Esophagus squamous epithelium (tissue), 5 donors: ENCODE data around the gene OTP. TPM values are rescaled to one million over a fixed set of nuclear protein-coding genes. Genes with fewer than 3 reads are reported as not detected.

Source experiments
- DNase-seq: peaks from one replicate; lab custom pipeline; 2025; lab: John Stamatoyannopoulos, UW
- H3K27ac ChIP-seq, 4 donors: fragments of 200-600 bp; sonication (generic); one replicate each; pipeline ENCODE4 v1.5.1; 2016 to 2019; ENCODE audit warnings: mild to moderate bottlenecking in 1 of 4
- H3K27me3 ChIP-seq, 4 donors: fragments of 200-600 bp; sonication (generic); 1 replicate in 3 of 4; 2 replicates in 1 of 4; pipeline versions ENCODE4 v1.5.1 to v1.6.0; 2017 to 2021; ENCODE audit warnings: antibody characterized with exemption in 1 of 4
- H3K36me3 ChIP-seq, 3 donors: fragments of 200-600 bp; sonication (generic); one replicate each; pipeline ENCODE4 v1.5.1; 2016 to 2019
- H3K4me1 ChIP-seq, 3 donors: fragments of 200-600 bp; sonication (generic); one replicate each; pipeline ENCODE4 v1.5.1; 2017 to 2019
- H3K4me3 ChIP-seq, 4 donors: fragments of 200-600 bp; sonication (generic); 1 replicate in 3 of 4; 2 replicates in 1 of 4; pipeline ENCODE4 v1.5.1; 2016 to 2019; ENCODE audit warnings: mild to moderate bottlenecking in 2 of 4, moderate library complexity in 1 of 4
- H3K9me3 ChIP-seq, 3 donors: fragments of 200-600 bp; sonication (generic); one replicate each; pipeline ENCODE4 v1.5.1; 2016 to 2019
- POLR2A ChIP-seq, 4 donors: fragments of 450-650 bp; IDR thresholded peaks; one replicate each; pipeline ENCODE4 v1.6.1; 2017; ENCODE audit warnings: antibody characterized with exemption in 4 of 4, mild to moderate bottlenecking in 4 of 4, moderate library complexity in 3 of 4
- WGBS, 2 donors: methylation state at CpG; one replicate each; pipeline ENCODE4 v1.1.5; 2018; 5-methylcytosine and 5-hydroxymethylcytosine counted together
- intact Hi-C: fragments of 100-400 bp; cut with DNase I; formaldehyde crosslinking; loops from one replicate; pipeline ENCODE4 v1.15.0; 2022
- total RNA-seq, 4 donors: library from RNA; depleted of rRNA; stranded (reverse); fragments of >200 nt; gene quantifications; one replicate each; pipeline ENCODE4 v1.1.0, GENCODE V29; 2016
- TF ChIP-seq, protein P1 (sequence below), 6 experiments: fragments of 450-650 bp in 4 of 6; fragments of 200-600 bp in 2 of 6; sonication (generic) in 2 of 6; IDR thresholded peaks; one replicate each; pipeline ENCODE4 v1.5.1; 2016 to 2019; ENCODE audit warnings: antibody characterized with exemption in 6 of 6, mild to moderate bottlenecking in 4 of 6, moderate library complexity in 4 of 6
- donor health status: DM: yes; HTN: yes; CAD: no.

The OTP gene
- total RNA-seq, 4 donors from 2014 or later: not detected

DNA sequence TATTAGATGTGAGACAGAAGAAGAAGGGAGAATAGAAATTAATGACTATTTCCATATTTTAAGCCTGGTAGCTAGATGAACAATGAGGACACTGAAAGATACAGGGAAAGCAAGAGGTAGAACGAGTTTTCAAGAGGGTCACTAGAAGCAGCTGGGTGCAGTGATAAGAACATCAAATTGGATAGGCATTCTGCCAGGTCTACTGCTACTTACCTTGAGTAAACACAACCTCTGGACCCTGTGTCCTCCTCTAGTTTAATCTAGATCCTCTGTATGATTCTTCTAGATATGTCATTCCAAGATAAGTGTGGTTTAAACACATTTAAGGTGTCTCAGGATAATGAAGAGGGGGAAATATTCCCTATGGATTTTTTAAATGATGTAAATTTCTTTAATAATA lies 31.2 kb downstream of the OTP start:
- no peak for DNase-seq
- TF ChIP-seq, protein P1, sequence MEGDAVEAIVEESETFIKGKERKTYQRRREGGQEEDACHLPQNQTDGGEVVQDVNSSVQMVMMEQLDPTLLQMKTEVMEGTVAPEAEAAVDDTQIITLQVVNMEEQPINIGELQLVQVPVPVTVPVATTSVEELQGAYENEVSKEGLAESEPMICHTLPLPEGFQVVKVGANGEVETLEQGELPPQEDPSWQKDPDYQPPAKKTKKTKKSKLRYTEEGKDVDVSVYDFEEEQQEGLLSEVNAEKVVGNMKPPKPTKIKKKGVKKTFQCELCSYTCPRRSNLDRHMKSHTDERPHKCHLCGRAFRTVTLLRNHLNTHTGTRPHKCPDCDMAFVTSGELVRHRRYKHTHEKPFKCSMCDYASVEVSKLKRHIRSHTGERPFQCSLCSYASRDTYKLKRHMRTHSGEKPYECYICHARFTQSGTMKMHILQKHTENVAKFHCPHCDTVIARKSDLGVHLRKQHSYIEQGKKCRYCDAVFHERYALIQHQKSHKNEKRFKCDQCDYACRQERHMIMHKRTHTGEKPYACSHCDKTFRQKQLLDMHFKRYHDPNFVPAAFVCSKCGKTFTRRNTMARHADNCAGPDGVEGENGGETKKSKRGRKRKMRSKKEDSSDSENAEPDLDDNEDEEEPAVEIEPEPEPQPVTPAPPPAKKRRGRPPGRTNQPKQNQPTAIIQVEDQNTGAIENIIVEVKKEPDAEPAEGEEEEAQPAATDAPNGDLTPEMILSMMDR (IDR thresholded peaks at IDR 0.05): no peak
- no peak for TF ChIP-seq POLR2A (IDR thresholded peaks at IDR 0.05)
- Histone ChIP-seq H3K27me3 (peaks cover 0 to 16% (median 0%) of the 10 kb centered on the region in 4 donors), H3K4me3 (no peak overlapping the region), H3K9me3 (no peaks in the 10 kb centered on the region), H3K27ac (no peak overlapping the region), H3K4me1 (no peaks in the 10 kb centered on the region), H3K36me3 (no peaks in the 10 kb centered on the region)
- intact Hi-C loops: no loop called here
- WGBS, 2 donors: 30 to 38% methylated on average over 1 of the region's 1 CpG

DNA sequence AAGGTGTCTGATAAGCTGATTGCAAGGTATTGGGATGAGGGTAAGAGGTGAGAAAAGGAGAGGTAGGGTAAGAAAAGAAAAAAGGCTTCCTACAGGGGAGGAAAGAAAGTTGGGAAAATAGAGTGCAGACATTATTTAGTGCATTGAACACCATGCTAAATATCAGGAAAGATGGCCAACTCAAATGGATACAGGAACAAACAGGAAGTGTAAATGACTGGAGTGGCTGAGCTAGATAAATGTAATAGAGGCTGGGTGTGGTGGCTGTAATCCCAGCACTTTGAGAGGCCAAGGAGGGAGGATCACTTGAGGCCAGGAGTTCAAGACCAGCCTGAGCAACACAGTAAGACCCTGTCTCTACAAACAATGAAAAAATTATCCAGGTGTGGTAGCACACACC lies 32.2 kb downstream of the OTP start:
- Histone ChIP-seq H3K27ac (no peak overlapping the region), H3K4me1 (no peaks in the 10 kb centered on the region), H3K36me3 (no peaks in the 10 kb centered on the region), H3K27me3 (peaks cover 0 to 16% (median 0%) of the 10 kb centered on the region in 4 donors), H3K4me3 (no peak overlapping the region), H3K9me3 (no peaks in the 10 kb centered on the region)
- intact Hi-C loops: no loop called here
- TF ChIP-seq, protein P1 (IDR thresholded peaks at IDR 0.05): no peak
- TF ChIP-seq POLR2A (IDR thresholded peaks at IDR 0.05): no peak
- no peak for DNase-seq

DNA sequence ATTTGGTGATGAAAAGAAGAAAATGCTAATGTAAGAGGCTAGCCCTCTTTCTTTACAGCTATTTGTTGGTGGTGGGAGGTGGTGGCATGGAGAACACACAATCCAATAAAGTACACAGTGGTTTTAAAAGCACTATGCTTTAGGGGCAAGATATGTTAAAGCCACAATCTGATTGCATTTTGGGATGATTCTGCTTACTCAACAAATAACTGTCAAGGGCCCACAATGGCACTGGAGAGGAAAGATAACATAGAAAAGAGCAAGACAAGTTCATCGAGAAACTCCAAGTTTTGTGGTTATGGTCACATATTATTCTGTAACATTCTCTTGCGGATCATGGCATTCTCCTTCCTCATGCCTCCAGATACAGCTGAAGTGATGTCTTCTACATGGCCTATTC lies 38.8 kb downstream of the OTP start:
- Histone ChIP-seq H3K36me3 (no peaks in the 10 kb centered on the region), H3K27ac (no peak overlapping the region), H3K9me3 (no peaks in the 10 kb centered on the region), H3K27me3 (peaks cover 0 to 19% (median 0%) of the 10 kb centered on the region in 4 donors), H3K4me1 (no peaks in the 10 kb centered on the region), H3K4me3 (no peak overlapping the region)
- TF ChIP-seq, protein P1 (IDR thresholded peaks at IDR 0.05): no peak
- TF ChIP-seq POLR2A (IDR thresholded peaks at IDR 0.05): no peak
- WGBS, 2 donors: 88 to 96% methylated on average over 2 of the region's 2 CpGs
- intact Hi-C loops: no loop called here
- DNase-seq: no peak

DNA sequence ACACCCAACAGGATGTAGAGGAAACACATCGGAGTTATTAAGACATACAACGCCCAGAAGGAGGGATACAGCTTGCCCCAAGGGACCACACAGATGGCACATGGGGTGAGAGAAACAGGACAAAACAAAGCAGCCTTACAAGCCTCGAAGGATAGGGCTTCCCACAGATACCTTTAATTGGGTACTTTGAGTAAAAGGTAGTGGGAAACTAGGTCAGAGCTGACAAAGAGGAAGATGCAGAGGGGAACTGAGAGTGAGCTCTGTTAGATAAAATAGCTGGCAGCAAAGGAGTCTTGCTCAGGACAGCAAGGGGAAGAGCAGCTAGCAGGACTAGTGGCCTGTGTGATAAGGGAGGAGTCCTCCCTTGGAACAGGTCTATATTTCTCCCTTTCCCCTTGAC lies 48.2 kb downstream of the OTP start:
- WGBS, 2 donors: 42 to 76% methylated on average over 3 of the region's 3 CpGs
- no peaks in the 10 kb centered on the region for H3K36me3 ChIP-seq
- no peak overlapping the region for H3K27ac ChIP-seq
- TF ChIP-seq, protein P1 (IDR thresholded peaks at IDR 0.05): no peak
- no peak for TF ChIP-seq POLR2A (IDR thresholded peaks at IDR 0.05)
- H3K4me1 ChIP-seq: no peaks in the 10 kb centered on the region
- no peaks in the 10 kb centered on the region for H3K9me3 ChIP-seq
- no peak overlapping the region for H3K4me3 ChIP-seq
- DNase-seq: no peak
- intact Hi-C loops: no loop called here
- H3K27me3 ChIP-seq: peaks cover 0 to 16% (median 0%) of the 10 kb centered on the region in 4 donors

DNA sequence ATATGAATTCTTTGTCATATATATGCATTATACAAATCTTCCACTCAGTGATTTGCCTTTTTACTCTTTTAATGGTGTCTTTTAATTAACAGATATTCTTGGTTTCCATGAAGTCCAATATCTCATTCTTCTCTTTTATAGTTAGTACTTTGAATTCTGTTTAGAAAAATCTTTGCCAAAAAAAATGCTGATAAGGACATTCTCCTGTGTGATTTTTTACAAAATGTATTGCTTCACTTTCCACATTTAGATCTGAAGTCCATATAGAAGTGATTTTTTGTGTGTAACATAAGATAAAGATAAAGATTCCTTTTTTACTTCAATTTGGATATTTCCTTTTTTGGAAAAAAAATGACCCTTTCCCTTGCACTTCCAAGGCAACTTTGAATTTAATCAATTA lies 50.3 kb downstream of the OTP start:
- TF ChIP-seq POLR2A (IDR thresholded peaks at IDR 0.05): no peak
- TF ChIP-seq, protein P1 (IDR thresholded peaks at IDR 0.05): no peak
- Histone ChIP-seq H3K27ac (no peak overlapping the region), H3K9me3 (no peaks in the 10 kb centered on the region), H3K4me1 (no peaks in the 10 kb centered on the region), H3K27me3 (peaks cover 0 to 16% (median 0%) of the 10 kb centered on the region in 4 donors), H3K36me3 (no peaks in the 10 kb centered on the region), H3K4me3 (no peak overlapping the region)
- intact Hi-C loops: no loop called here
- no peak for DNase-seq
